A549 (cell line): Measurements from ENCODE around the gene SHISAL1. TPM values are rescaled to one million over a fixed set of nuclear protein-coding genes. Genes with fewer than 3 reads are reported as not detected.

Experiments used
- ATAC-seq, 2 experiments: fragments of 200-7000 bp in 1 of 2; fragments of >200 bp in 1 of 2; cut with Nextera tagmentation in 1 of 2; cut with Tn5 transposase in 1 of 2; 3 replicates each; pipeline versions ENCODE4 v1.8.0 to v1.9.1; 2018 to 2020; ENCODE audit warnings: mild to moderate bottlenecking in 1 of 2, moderate library complexity in 1 of 2
- CTCF ChIA-PET: fragments of 300-600 bp; sonication (Branson Sonifier 250); formaldehyde crosslinking; extraction: SDS; loops from one replicate; lab custom pipeline; 2021; ENCODE audit warnings: antibody characterized with exemption, inconsistent platforms; lab: Yijun Ruan, JAX
- POLR2A ChIA-PET: fragments of 350-600 bp; formaldehyde crosslinking; extraction: SDS; loops from one replicate; lab custom pipeline; 2021; ENCODE audit warnings: antibody characterized with exemption, inconsistent platforms; lab: Yijun Ruan, JAX
- DNase-seq, 2 experiments: peaks; one replicate each; pipeline versions ENCODE4 v3.0.0 to v3.0.0-alpha.2; 2011 to 2016; ENCODE audit warnings: low read depth in 1 of 2, low spot score in 1 of 2
- FAIRE-seq: peaks from 2 replicates; lab custom pipeline; 2011; peaks lifted over from hg19 to GRCh38; lab: Jason Lieb, UNC
- H3K27ac ChIP-seq, 2 experiments: fragments of >200 bp; sonication (Bioruptor Twin); formaldehyde crosslinking; 3 replicates each; pipeline ENCODE4 v1.5.1; 2016 to 2017
- H3K4me1 ChIP-seq: fragments of >200 bp; sonication (Bioruptor Twin); formaldehyde crosslinking; 3 replicates; pipeline ENCODE4 v1.6.1; 2016
- H3K4me2 ChIP-seq: fragments of >200 bp; sonication (Bioruptor Twin); formaldehyde crosslinking; 3 replicates; pipeline ENCODE4 v1.6.1; 2016
- H3K4me3 ChIP-seq: fragments of >200 bp; sonication (Bioruptor Twin); formaldehyde crosslinking; 3 replicates; pipeline ENCODE4 v1.5.1; 2016
- H3K9me3 ChIP-seq: fragments of >200 bp; sonication (Bioruptor Twin); formaldehyde crosslinking; 3 replicates; pipeline ENCODE4 v1.6.1; 2016
- BCL3 ChIP-seq: fragments of >200 bp; sonication (Bioruptor Twin); formaldehyde crosslinking; IDR thresholded peaks from 3 replicates; pipeline ENCODE4 v1.6.1; 2016
- CBX2 ChIP-seq: fragments of 200-600 bp; sonication (generic); IDR thresholded peaks from 2 replicates; pipeline ENCODE4 v1.6.1; 2016; ENCODE audit warnings: low read depth, mild to moderate bottlenecking, borderline replicate concordance
- CEBPB ChIP-seq, 2 experiments: fragments of >200 bp in 1 of 2; sonication (Bioruptor Twin) in 1 of 2; formaldehyde crosslinking in 1 of 2; IDR thresholded peaks; 2 replicates each; pipeline ENCODE4 v1.6.1; 2012 to 2016
- CHD2 ChIP-seq: fragments of 150-350 bp; IDR thresholded peaks from 2 replicates; pipeline ENCODE4 v1.6.1; 2014; ENCODE audit warnings: low read length; ENCODE audit not compliant: partially characterized antibody
- CHD4 ChIP-seq: fragments of 200-600 bp; sonication (generic); IDR thresholded peaks from 2 replicates; pipeline ENCODE4 v1.6.1; 2016; ENCODE audit warnings: antibody characterized with exemption, mild to moderate bottlenecking, borderline replicate concordance
- EHF ChIP-seq: fragments of 250-450 bp; sonication (Bioruptor Pico); IDR thresholded peaks from 2 replicates; pipeline ENCODE4 v1.5.0; 2020; ENCODE audit warnings: mild to moderate bottlenecking
- EP300 ChIP-seq, 2 experiments: fragments of >200 bp; sonication (Bioruptor Twin); formaldehyde crosslinking; IDR thresholded peaks; 2 replicates in 1 of 2; 3 replicates in 1 of 2; pipeline ENCODE4 v1.6.1; 2016 to 2017
- FOSB ChIP-seq: fragments of 250-450 bp; sonication (Bioruptor Pico); IDR thresholded peaks from 2 replicates; pipeline ENCODE4 v1.5.0; 2020; ENCODE audit warnings: mild to moderate bottlenecking, moderate library complexity
- FOSL2 ChIP-seq, 2 experiments: fragments of 450-650 bp in 1 of 2; fragments of >200 bp in 1 of 2; sonication (Bioruptor Twin) in 1 of 2; formaldehyde crosslinking; IDR thresholded peaks; 2 replicates each; pipeline versions ENCODE4 v1.5.0 to v1.6.1; 2016 to 2020; ENCODE audit warnings: mild to moderate bottlenecking in 1 of 2, moderate library complexity in 1 of 2
- HDAC2 ChIP-seq: fragments of 200-600 bp; sonication (generic); IDR thresholded peaks from 2 replicates; pipeline ENCODE4 v1.6.1; 2016
- HMGXB4 ChIP-seq: fragments of 250-450 bp; sonication (Bioruptor Pico); IDR thresholded peaks from 2 replicates; pipeline ENCODE4 v1.5.0; 2021; ENCODE audit warnings: mild to moderate bottlenecking, moderate library complexity, borderline replicate concordance
- HOXA7 ChIP-seq: fragments of 250-450 bp; sonication (Bioruptor Pico); IDR thresholded peaks from 2 replicates; pipeline ENCODE4 v1.5.0; 2020; ENCODE audit warnings: mild to moderate bottlenecking, moderate library complexity
- MAZ ChIP-seq: fragments of 150-350 bp; IDR thresholded peaks from 2 replicates; pipeline ENCODE4 v1.6.1; 2014; ENCODE audit warnings: antibody characterized with exemption, low read depth, low read length, borderline replicate concordance
- NFE2L2 ChIP-seq: fragments of 150-350 bp; conservative IDR thresholded peaks from 2 replicates; pipeline ENCODE4 v1.6.1; 2014; ENCODE audit warnings: low read length
- PBX3 ChIP-seq: IDR thresholded peaks from 2 replicates; pipeline ENCODE4 v1.6.1; 2012
- PHF8 ChIP-seq: fragments of 200-600 bp; sonication (generic); IDR thresholded peaks from 2 replicates; pipeline ENCODE4 v1.6.1; 2016; ENCODE audit warnings: low read depth, mild to moderate bottlenecking, antibody characterized with exemption, moderate library complexity, borderline replicate concordance
- RCOR1 ChIP-seq: fragments of 150-350 bp; IDR thresholded peaks from 2 replicates; pipeline ENCODE4 v1.6.1; 2014; ENCODE audit warnings: antibody characterized with exemption, low read length, low read depth
- REST ChIP-seq: fragments of 200-600 bp; sonication (generic); IDR thresholded peaks from 2 replicates; pipeline ENCODE4 v1.6.1; 2016; ENCODE audit warnings: antibody characterized with exemption, mild to moderate bottlenecking, moderate library complexity
- TFCP2L1 ChIP-seq: fragments of 250-450 bp; sonication (Bioruptor Pico); IDR thresholded peaks from 2 replicates; pipeline ENCODE4 v1.5.0; 2021; ENCODE audit warnings: mild to moderate bottlenecking
- TP53 ChIP-seq: fragments of 250-450 bp; sonication (Bioruptor Pico); IDR thresholded peaks from 2 replicates; pipeline ENCODE4 v1.5.0; 2021; ENCODE audit warnings: mild to moderate bottlenecking, moderate library complexity
- ZC3H11A ChIP-seq: fragments of 450-650 bp; IDR thresholded peaks from 2 replicates; pipeline ENCODE4 v1.6.1; 2014; ENCODE audit warnings: antibody characterized with exemption, mild to moderate bottlenecking
- WGBS: methylation state at CpG from one replicate; pipeline ENCODE4 v1.1.6; 2017; ENCODE audit errors: missing lambda C conversion rate; 5-methylcytosine and 5-hydroxymethylcytosine counted together
- polyA plus RNA-seq, 4 experiments: library from polyadenylated mRNA; depleted of rRNA in 3 of 4; stranded (reverse); fragments of >200 nt; fragmentation: RNase III in 1 of 4; extraction: RNeasy Plus Mini Kit Qiagen cat#74134 plus additional on column Dnase treatment in 1 of 4; gene quantifications; 2 replicates in 3 of 4; 3 replicates in 1 of 4; pipeline ENCODE4 v1.2.3, GENCODE V29; 2011 to 2017
- TF ChIP-seq, protein P1 (sequence below): fragments of 250-450 bp; sonication (Bioruptor Pico); IDR thresholded peaks from 2 replicates; pipeline ENCODE4 v1.5.0; 2020; ENCODE audit warnings: low read depth, mild to moderate bottlenecking, moderate library complexity

The SHISAL1 gene
- polyA plus RNA-seq, 2 of the 4 experiments (the other 2 are of a cell fraction) = 0.61 to 1.9 TPM

DNA sequence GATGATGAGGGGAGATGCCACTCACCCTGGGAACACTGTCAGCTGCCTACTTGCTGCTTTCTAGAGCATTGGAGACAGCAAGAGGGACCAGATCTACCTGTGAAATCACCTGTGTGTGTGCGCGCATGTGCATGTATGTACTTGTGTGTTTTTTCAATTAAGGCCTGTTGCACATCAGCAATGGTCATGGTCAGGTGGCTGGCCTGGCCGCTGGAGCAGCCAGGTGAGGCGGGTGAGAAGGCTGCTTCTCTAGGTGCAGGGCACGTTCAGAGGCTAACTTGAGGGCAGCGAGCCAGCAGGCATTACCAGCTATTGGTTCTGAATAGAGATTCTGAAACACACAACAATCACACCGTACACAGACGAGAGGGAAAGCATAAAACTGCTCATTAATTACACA lies 66.9 kb downstream of the SHISAL1 start:
- no peak for TF ChIP-seq TFCP2L1
- no peak for TF ChIP-seq RCOR1
- no peak for TF ChIP-seq MAZ
- no peak for TF ChIP-seq FOSL2 (IDR thresholded peaks at IDR 0.05)
- TF ChIP-seq FOSL2 (CRISPR knock-in tag; IDR thresholded peaks at IDR 0.05) = no peak
- no peak for TF ChIP-seq HOXA7 (CRISPR knock-in tag)
- no peak for TF ChIP-seq PBX3
- TF ChIP-seq BCL3 = no peak
- no peak for TF ChIP-seq TP53 (CRISPR knock-in tag)
- TF ChIP-seq CHD4 = no peak
- WGBS = 76% methylated on average over 6 of the region's 8 CpGs
- ATAC-seq (no peak), FAIRE-seq (no peak), DNase-seq (no peak)
- POLR2A ChIA-PET = no interaction called here
- peaks cover 10% of the 10 kb centered on the region; the same call in 1 of the 3 replicates for H3K9me3 ChIP-seq
- H3K27ac ChIP-seq = no peak overlapping the region
- CTCF ChIA-PET = no interaction called here
- no peak overlapping the region for H3K4me2 ChIP-seq
- H3K4me3 ChIP-seq = no peak overlapping the region
- no peaks in the 10 kb centered on the region for H3K4me1 ChIP-seq

DNA sequence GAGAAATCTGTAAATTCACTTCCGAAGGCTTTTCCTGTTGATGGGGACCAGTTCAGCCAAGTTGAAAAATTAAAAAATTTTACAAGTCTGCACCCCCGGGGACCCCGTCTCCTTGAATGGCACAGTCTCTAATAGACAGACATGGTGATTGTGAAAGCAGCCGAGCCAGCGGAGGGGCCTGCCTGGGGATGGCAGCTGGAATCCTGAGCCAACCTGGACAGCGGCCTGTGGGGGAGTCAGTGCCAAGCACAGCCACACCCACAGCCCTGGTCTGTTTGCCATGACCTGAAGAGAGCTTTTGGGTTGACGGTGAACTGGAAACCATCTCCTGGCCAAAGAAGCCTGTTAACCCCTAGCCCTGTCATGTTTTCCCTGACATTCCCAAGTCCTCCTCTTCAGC lies 67.3 kb downstream of the SHISAL1 start:
- no peak overlapping the region for H3K27ac ChIP-seq
- no peak overlapping the region for H3K4me3 ChIP-seq
- TF ChIP-seq NFE2L2 (no peak), CEBPB (IDR thresholded peaks at IDR 0.05) (no peak), FOSB (CRISPR knock-in tag) (no peak), PHF8 (no peak), HMGXB4 (CRISPR knock-in tag) (no peak), EP300 (IDR thresholded peaks at IDR 0.05) (no peak), HDAC2 (no peak), BCL3 (no peak), CHD2 (no peak), EHF (CRISPR knock-in tag) (no peak), CBX2 (no peak), REST (no peak), ZC3H11A (no peak)
- TF ChIP-seq, protein P1, sequence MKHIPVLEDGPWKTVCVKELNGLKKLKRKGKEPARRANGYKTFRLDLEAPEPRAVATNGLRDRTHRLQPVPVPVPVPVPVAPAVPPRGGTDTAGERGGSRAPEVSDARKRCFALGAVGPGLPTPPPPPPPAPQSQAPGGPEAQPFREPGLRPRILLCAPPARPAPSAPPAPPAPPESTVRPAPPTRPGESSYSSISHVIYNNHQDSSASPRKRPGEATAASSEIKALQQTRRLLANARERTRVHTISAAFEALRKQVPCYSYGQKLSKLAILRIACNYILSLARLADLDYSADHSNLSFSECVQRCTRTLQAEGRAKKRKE (CRISPR knock-in tag) = no peak
- FAIRE-seq (no peak), ATAC-seq (no peak), DNase-seq (no peak)
- POLR2A ChIA-PET = no interaction called here
- H3K4me1 ChIP-seq = no peaks in the 10 kb centered on the region
- CTCF ChIA-PET = no interaction called here
- peaks cover 9% of the 10 kb centered on the region; the same call in 1 of the 3 replicates for H3K9me3 ChIP-seq
- no peak overlapping the region for H3K4me2 ChIP-seq
- 76% methylated on average over 7 of the region's 7 CpGs for WGBS
